Calu3 (cell line): ENCODE data around the gene DNAH7. TPM values are rescaled to one million over a fixed set of nuclear protein-coding genes. Genes with fewer than 3 reads are reported as not detected.

ENCODE experiments used
- BruUV-seq: library from RNA; stranded (reverse); fragments of 400-500 nt; replicated peaks from 2 replicates; lab custom pipeline; 2021; lab: Mats Ljungman, UMichigan
- CTCF ChIA-PET: fragments of 300-600 bp; sonication (Branson Sonifier 250); formaldehyde crosslinking; loops from one replicate; lab custom pipeline; 2022; ENCODE audit warnings: antibody characterized with exemption; lab: Charles Lee
- DNase-seq: peaks from one replicate; pipeline ENCODE4 v3.0.0; 2022
- H3K27ac Mint-ChIP-seq: one replicate; pipeline ENCODE4 v1.8.0; 2022; ENCODE audit warnings: mixed read lengths; ENCODE audit not compliant: unreplicated experiment
- H3K27me3 Mint-ChIP-seq: one replicate; pipeline ENCODE4 v1.8.0; 2022; ENCODE audit warnings: mixed read lengths; ENCODE audit not compliant: unreplicated experiment
- H3K36me3 Mint-ChIP-seq: one replicate; pipeline ENCODE4 v1.8.0; 2022; ENCODE audit warnings: mild to moderate bottlenecking, moderate library complexity, mixed read lengths; ENCODE audit not compliant: insufficient read depth, unreplicated experiment
- H3K4me1 Mint-ChIP-seq: one replicate; pipeline ENCODE4 v1.8.0; 2022; ENCODE audit warnings: mild to moderate bottlenecking, low read depth, mixed read lengths; ENCODE audit not compliant: unreplicated experiment
- H3K4me3 Mint-ChIP-seq: one replicate; pipeline ENCODE4 v1.8.0; 2022; ENCODE audit warnings: mild to moderate bottlenecking, low read depth, moderate library complexity, mixed read lengths; ENCODE audit not compliant: unreplicated experiment
- H3K9me3 Mint-ChIP-seq: one replicate; pipeline ENCODE4 v1.8.0; 2022; ENCODE audit warnings: low read depth, mixed read lengths; ENCODE audit not compliant: unreplicated experiment
- CTCF ChIP-seq: fragments of 200-600 bp; IDR thresholded peaks from one replicate; pipeline ENCODE4 v1.8.0; 2022; ENCODE audit warnings: antibody characterized with exemption; ENCODE audit not compliant: unreplicated experiment
- intact Hi-C: fragments of 100-400 bp; cut with micrococcal nuclease; formaldehyde crosslinking; loops from one replicate; pipeline ENCODE4 v1.10.0; 2022; ENCODE audit not compliant: unreplicated experiment
- total RNA-seq: library from RNA; stranded (reverse); gene quantifications from 2 replicates; pipeline ENCODE4 v1.2.3, GENCODE V29; 2022

The DNAH7 gene
- total RNA-seq, 1 experiment from 2014 or later = 2.5 TPM

- no peak for TF ChIP-seq CTCF
- BruUV-seq = no TSS peak
- no peaks in the 10 kb centered on the region for H3K36me3 Mint-ChIP-seq
- peaks cover 2% of the 10 kb centered on the region for H3K9me3 Mint-ChIP-seq
- DNase-seq = no peak
- H3K27me3 Mint-ChIP-seq = no peaks in the 10 kb centered on the region
- intact Hi-C loops = no loop called here
- H3K27ac Mint-ChIP-seq = no peak overlapping the region
- no peaks in the 10 kb centered on the region for H3K4me1 Mint-ChIP-seq
- CTCF ChIA-PET = no interaction called here
- H3K4me3 Mint-ChIP-seq = no peak overlapping the region
Measured at GRCh38 chr2:196000551-196000950, 68.1 kb downstream of the DNAH7 start.

GRCh38 chr2:195998070-195998469 is 70.6 kb downstream of the DNAH7 start:
- no peaks in the 10 kb centered on the region for H3K27me3 Mint-ChIP-seq
- H3K9me3 Mint-ChIP-seq = no peaks in the 10 kb centered on the region
- CTCF ChIA-PET = interaction anchor here (0.7 kb wide), 1 partner anchor 111 kb away, joined by 6 read pairs; no protein-coding TSS in a partner anchor
- intact Hi-C loops = no loop called here
- no TSS peak for BruUV-seq
- H3K4me1 Mint-ChIP-seq = no peaks in the 10 kb centered on the region
- no peak for DNase-seq
- H3K4me3 Mint-ChIP-seq = no peak overlapping the region
- no peak for TF ChIP-seq CTCF
- no peaks in the 10 kb centered on the region for H3K36me3 Mint-ChIP-seq
- no peak overlapping the region for H3K27ac Mint-ChIP-seq

GRCh38 chr2:195995499-195995898 is 73.1 kb downstream of the DNAH7 start:
- H3K4me3 Mint-ChIP-seq = no peak overlapping the region
- H3K4me1 Mint-ChIP-seq = no peaks in the 10 kb centered on the region
- no peak overlapping the region for H3K27ac Mint-ChIP-seq
- no peaks in the 10 kb centered on the region for H3K36me3 Mint-ChIP-seq
- TF ChIP-seq CTCF = no peak
- H3K9me3 Mint-ChIP-seq = no peaks in the 10 kb centered on the region
- no peak for DNase-seq
- intact Hi-C loops = no loop called here
- BruUV-seq = no TSS peak
- CTCF ChIA-PET = no interaction called here
- no peaks in the 10 kb centered on the region for H3K27me3 Mint-ChIP-seq

GRCh38 chr2:195993623-195994022 is 75.0 kb downstream of the DNAH7 start:
- H3K4me1 Mint-ChIP-seq = no peaks in the 10 kb centered on the region
- no TSS peak for BruUV-seq
- H3K4me3 Mint-ChIP-seq = no peak overlapping the region
- CTCF ChIA-PET = no interaction called here
- H3K27me3 Mint-ChIP-seq = no peaks in the 10 kb centered on the region
- H3K9me3 Mint-ChIP-seq = no peaks in the 10 kb centered on the region
- no peak for TF ChIP-seq CTCF
- no peak overlapping the region for H3K27ac Mint-ChIP-seq
- no peaks in the 10 kb centered on the region for H3K36me3 Mint-ChIP-seq
- intact Hi-C loops = no loop called here
- DNase-seq = no peak
